GM12865 (cell line): Measurements from ENCODE around the gene MZF1.

Source experiments
- DNase-seq: peaks from one replicate; pipeline ENCODE4 v3.0.0; 2010; ENCODE audit warnings: low read depth
- H3K4me3 ChIP-seq: 2 replicates; pipeline ENCODE4 v1.5.1; 2011; ENCODE audit warnings: mild to moderate bottlenecking, low read depth, low read length, control low read depth
- TF ChIP-seq, protein P1 (sequence below): IDR thresholded peaks from 2 replicates; pipeline ENCODE4 v1.5.1; 2011; ENCODE audit warnings: low read length, control low read depth, low read depth, inconsistent platforms; ENCODE audit not compliant: insufficient read depth; ENCODE audit errors: missing control alignments

Gene MZF1

DNA sequence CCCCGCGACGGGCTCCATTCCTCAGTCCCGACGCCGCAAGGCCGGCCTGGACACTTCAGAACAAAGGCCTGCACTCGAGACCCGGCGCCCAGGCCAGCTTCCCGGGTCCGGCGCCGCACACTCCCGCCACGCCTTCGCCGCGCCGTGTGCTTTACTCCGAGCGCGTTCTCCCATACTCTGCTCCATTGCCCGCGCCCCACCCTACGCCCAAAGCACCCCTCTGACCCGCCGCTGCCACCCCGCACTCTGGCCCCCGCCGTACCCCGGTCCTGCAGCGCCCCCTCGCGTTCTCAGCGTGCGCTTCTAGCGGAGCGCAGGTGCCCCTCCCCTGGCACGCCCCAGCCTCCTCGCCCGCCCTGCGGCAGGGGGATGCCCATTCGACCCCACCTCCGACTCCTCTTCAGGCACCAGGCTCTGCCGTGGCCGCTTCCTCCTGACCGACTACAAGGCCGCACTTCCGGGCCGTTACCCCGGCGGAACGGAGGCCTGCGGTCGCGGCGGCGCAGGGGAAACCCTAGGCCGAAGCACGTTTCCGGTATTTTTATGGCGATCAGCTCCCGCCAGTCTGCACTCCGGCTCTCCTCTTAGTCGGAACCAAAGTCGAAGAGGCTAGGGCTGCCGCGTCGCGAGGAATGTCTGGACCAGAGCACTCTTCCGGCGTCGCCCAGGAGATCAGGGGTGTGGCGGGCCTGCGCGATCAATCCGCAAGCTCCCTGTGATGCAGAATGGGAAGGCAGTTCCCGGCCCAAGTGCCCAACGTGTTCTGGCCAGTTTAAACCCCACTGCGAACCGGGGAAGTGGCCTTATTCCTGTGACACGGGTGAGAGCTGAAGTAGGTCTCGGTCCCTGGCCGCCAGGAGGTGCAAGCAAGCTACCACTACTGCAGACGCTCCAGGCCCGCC, 53.5 kb downstream of the MZF1 start, which contains the start of gene ZBTB45:
Gene ZBTB45 (minus strand): TSS at position 456 of the 902 bp plus-strand sequence. CDS start 2,137 bp downstream, outside the sequence.
- H3K4me3 ChIP-seq = peak within 1 kb of the TSS; percentile 93
- DNase-seq = peak; percentile 98
- TF ChIP-seq, protein P1, sequence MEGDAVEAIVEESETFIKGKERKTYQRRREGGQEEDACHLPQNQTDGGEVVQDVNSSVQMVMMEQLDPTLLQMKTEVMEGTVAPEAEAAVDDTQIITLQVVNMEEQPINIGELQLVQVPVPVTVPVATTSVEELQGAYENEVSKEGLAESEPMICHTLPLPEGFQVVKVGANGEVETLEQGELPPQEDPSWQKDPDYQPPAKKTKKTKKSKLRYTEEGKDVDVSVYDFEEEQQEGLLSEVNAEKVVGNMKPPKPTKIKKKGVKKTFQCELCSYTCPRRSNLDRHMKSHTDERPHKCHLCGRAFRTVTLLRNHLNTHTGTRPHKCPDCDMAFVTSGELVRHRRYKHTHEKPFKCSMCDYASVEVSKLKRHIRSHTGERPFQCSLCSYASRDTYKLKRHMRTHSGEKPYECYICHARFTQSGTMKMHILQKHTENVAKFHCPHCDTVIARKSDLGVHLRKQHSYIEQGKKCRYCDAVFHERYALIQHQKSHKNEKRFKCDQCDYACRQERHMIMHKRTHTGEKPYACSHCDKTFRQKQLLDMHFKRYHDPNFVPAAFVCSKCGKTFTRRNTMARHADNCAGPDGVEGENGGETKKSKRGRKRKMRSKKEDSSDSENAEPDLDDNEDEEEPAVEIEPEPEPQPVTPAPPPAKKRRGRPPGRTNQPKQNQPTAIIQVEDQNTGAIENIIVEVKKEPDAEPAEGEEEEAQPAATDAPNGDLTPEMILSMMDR = peak; percentile 94

DNA sequence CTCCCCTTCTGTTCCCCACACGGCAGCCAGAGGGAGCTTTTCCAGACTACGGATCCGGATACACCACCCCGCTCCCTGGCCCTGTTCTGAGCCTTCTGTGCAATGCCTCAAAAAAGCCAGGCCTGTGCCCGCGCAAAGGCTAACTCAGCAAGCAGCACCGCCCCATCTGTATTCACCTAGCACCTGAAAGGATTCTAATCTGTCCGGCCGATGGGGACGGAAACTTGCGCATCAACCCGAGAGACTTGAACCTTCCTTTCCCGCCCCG, 54.1 kb downstream of the MZF1 start:
- peak overlapping the region; percentile 93 for H3K4me3 ChIP-seq
- peak; percentile 67 for DNase-seq
- TF ChIP-seq, protein P1 = peak; percentile 48

DNA sequence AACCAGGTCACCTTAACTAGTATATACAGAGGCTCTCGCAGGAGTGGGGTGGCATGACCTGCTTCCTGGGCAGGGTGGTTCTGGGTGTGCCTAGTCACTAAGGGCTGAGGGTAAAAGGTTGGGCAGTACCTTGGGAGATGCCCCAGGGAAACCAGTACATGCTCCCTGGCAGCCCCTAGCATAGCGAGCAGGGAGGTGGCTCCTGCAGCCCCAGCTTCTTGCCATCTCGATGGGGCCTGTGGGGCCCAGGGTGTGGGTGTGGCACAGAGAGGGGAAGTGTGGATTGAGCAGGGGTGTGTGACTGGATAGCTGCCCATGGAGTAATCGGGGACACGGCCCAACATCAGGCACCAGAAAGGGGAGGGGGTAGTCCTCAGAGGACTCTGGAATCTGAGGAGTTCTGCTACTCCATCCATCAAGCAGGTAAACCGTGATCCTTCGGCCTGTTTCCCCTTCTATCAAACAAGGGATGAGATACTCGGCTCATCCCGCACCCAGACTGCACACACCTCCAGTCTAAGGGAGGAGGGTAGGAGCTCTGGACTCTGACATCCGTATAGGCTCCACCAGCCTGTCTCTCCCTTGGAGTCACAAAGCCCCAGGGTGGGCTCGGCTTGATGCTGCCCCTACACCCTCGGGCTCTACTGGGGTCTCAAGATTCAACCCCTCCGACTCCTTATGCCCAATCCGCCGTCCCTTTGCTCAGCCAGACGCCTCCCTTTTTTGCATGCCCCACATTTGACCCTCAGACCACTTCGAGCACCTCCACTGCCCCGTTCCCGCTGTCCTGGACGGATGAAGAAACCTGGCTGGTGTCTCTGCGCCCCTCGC, 54.7 kb downstream of the MZF1 start:
- peak overlapping the region; percentile 93 for H3K4me3 ChIP-seq
- DNase-seq = peak; percentile 22
- TF ChIP-seq, protein P1 = no peak

DNA sequence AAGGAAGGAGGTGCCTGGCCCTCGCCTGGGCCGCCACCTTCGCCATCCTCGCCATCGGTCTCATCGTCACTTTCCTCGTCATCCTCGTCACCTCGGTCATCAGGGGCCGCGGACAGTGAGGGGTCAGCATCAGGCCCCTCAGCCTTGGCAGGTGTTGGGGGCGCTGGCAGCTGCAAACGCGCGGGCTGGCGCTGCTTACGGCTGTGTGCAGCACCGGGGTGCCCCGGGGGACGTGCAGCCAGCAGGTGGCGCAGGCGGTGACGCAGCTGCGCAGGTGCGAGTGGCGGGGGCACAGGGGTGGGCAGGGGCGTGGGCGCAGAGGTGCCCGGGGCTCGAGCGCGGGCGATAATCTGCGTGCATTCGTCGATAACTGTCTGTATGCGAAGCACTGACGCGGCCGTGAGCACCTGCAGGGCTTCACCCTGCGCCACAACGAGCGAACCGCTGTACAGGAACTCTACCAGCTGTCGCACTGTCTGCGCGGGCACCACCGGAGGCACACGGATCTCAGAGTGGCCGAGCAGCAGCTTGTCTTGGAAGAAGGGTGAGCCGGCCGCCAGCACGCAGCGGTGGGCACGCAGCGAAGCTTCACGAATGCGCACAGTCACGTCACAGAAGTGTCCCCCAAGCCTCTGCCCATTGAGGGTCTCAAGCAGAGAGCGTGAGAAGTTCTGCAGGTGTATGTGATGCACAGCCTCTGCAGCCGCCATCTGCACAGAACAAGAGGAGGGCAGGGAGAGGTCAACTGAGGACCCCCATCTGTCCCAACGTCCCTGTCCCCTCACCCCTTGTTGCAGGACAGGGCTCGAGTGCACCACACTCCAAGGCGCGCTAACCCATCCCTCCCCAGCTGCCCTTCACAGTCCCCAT, 55.9 kb downstream of the MZF1 start:
- TF ChIP-seq, protein P1 = no peak
- peak; percentile 6 for DNase-seq
- H3K4me3 ChIP-seq = no peak overlapping the region

DNA sequence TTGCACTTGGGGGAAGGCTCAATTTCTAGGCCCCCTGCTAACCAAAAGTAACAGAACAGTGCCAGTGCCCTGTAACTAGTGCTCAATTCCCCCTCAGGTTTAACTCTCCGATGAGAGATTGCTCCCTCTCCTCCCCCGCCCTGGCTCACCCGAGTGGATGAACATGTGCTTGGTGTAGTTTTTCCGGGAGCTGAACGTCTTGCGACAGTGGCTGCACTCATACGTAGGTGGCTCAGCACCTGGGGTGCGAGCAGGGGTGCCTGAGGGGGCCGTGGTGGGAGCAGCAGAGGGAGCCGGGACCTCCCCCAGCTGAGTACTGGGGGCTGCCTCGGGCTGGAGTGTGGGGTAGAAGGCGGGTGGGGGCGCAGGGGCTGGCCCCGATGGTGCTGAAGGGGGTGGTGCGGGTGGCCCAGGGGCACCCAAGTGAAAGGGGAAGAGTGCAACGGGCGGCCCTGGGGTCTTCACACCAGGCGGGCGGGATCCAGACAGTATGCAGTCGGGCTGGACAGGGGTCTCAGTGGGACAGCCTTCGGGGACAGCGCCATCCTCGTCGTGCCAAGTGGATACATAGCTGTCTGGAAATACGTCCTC, 56.8 kb downstream of the MZF1 start:
- no peak for DNase-seq
- H3K4me3 ChIP-seq = no peak overlapping the region
- TF ChIP-seq, protein P1 = no peak

DNA sequence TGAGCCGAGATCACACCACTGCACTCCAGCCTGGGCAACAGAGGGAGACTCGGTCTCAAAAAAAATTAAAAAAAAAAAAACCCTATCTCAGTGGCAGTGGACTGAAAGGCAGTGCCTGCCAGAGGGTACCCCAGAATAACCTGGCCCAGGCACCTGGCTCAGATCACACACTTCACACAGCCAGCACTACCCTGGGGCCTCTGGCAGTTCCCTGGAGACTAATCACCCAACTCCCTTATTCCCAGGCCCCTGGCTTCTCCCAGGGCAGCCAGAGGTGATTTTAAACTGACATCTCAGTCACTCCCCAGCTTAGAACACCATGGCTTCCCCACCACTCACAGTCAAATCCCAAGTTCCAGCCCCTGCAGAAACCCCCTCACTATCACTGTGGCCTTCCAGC, 57.9 kb downstream of the MZF1 start:
- TF ChIP-seq, protein P1 = no peak
- DNase-seq = no peak
- H3K4me3 ChIP-seq = no peak overlapping the region
